HG02870 (cell line): ENCODE results near the gene PRTN3.

Experiments
- ATAC-seq: cut with Tn5 transposase; IDR thresholded peaks from one replicate; pipeline ENCODE4 v1.9.1; 2021; ENCODE audit warnings: mild to moderate bottlenecking, moderate library complexity; ENCODE audit not compliant: unreplicated experiment

Gene PRTN3

DNA sequence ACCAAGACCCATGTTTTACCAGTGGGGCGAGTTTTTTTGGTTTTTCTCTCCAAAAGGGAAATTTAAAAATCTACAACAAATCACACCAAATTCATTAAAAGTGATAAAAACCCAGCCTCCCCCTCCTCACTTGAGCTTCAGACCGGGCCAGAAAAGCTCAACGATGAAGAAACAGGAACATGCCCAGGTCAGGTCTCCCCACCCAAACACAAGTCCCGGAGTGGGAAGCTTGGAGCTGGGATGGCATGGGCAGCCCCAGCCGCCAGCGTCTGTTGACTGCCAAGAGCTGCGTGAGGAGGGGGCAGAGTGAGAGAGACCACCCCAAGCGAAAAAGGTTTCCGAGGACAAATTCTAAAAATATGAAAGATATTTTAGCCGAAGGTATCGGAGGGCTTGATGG, 56.2 kb downstream of the PRTN3 start:
- ATAC-seq = no peak

DNA sequence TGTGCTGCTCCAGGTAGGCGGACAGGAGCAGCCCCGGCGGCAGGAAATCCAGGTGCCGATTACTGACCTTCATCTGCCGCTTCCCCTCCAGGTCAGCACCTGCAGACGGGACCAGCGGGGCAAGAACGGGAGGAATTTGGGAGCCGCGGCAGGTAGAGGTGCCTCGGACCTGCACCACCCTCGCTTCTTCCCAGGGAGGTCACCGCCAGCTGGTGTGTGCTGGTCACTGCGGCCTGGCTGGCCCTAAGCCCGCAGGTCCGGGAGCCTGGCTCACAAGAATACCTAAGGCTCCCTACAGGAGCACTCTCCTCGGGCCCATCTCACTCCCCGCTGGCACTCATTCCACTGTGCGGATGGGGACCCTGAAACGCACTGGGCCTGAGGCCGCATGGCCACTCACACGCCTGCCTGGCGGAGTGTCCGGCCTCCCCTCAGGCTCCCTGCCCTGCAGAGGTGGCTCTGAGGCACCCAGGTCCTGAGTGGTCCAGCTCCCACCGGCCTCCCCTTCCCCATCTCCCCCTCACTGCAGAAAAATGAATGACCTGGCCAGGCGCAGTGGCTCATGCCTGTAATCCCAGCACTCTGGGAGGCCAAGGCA, 56.7 kb downstream of the PRTN3 start:
- no peak for ATAC-seq
